GM12878 (cell line): ENCODE data around the gene TPM4. TPM values are rescaled to one million over a fixed set of nuclear protein-coding genes. Genes with fewer than 3 reads are reported as not detected.

Experiments used
- ATAC-seq: fragments of 200-7000 bp; cut with Tn5 transposase; 3 replicates; pipeline ENCODE4 v1.9.1; 2020; ENCODE audit warnings: mild to moderate bottlenecking, moderate library complexity
- BruUV-seq: library from RNA; stranded (reverse); fragments of 400-500 nt; replicated peaks from 2 replicates; lab custom pipeline; 2021; lab: Mats Ljungman, UMichigan
- CTCF ChIA-PET: fragments of 300-600 bp; sonication (Branson Sonifier 250); formaldehyde crosslinking; extraction: SDS; loops from one replicate; lab custom pipeline; 2021; ENCODE audit warnings: inconsistent platforms; lab: Yijun Ruan, JAX
- POLR2A ChIA-PET: fragments of 350-600 bp; formaldehyde crosslinking; extraction: SDS; loops from one replicate; lab custom pipeline; 2021; ENCODE audit warnings: inconsistent platforms; lab: Charles Lee
- RAD21 ChIA-PET: fragments of 300-600 bp; sonication (Branson Sonifier 250); formaldehyde crosslinking; loops from one replicate; lab custom pipeline; 2023; ENCODE audit warnings: antibody characterized with exemption; ENCODE audit not compliant: unreplicated experiment; lab: Charles Lee
- SMC1A ChIA-PET: fragments of 300-600 bp; sonication (Branson Sonifier 250); formaldehyde crosslinking; loops from one replicate; lab custom pipeline; 2023; ENCODE audit not compliant: unreplicated experiment, uncharacterized antibody; lab: Charles Lee
- DNase-seq: peaks from one replicate; pipeline ENCODE4 v3.0.0-alpha.2; 2011; ENCODE audit warnings: low read depth, low spot score
- FAIRE-seq: peaks from 3 replicates; lab custom pipeline; 2011; peaks lifted over from hg19 to GRCh38; lab: Jason Lieb, UNC
- H2AFZ ChIP-seq: 2 replicates; pipeline ENCODE4 v1.6.0; 2011; ENCODE audit warnings: low read depth, low read length, control low read depth; ENCODE audit not compliant: control insufficient read depth
- H3K27ac ChIP-seq: 2 replicates; pipeline ENCODE4 v1.5.1; 2011; ENCODE audit warnings: control low read depth; ENCODE audit not compliant: control insufficient read depth, insufficient read depth
- H3K27me3 ChIP-seq, 2 experiments: replicated peaks in 1 of 2; 2 replicates each; pipeline versions ENCODE4 v1.6.0 to v1.6.1; 2011; ENCODE audit warnings: low read length in 1 of 2; ENCODE audit not compliant: control insufficient read depth in 2 of 2, insufficient read depth in 2 of 2
- H3K36me3 ChIP-seq, 2 experiments: 2 replicates each; pipeline ENCODE4 v1.5.1; 2011; ENCODE audit warnings: low read length in 1 of 2; ENCODE audit not compliant: control insufficient read depth in 2 of 2, insufficient read depth in 2 of 2
- H3K4me1 ChIP-seq: 2 replicates; pipeline ENCODE4 v1.6.1; 2011; ENCODE audit warnings: mild to moderate bottlenecking, low read length, moderate library complexity, mixed read lengths; ENCODE audit not compliant: control insufficient read depth, insufficient read depth
- H3K4me2 ChIP-seq: 2 replicates; pipeline ENCODE4 v1.6.0; 2011; ENCODE audit warnings: control low read depth; ENCODE audit not compliant: control insufficient read depth, insufficient read depth
- H3K4me3 ChIP-seq: fragments of 200-600 bp; sonication (generic); 2 replicates; pipeline ENCODE4 v1.5.1; 2016
- H3K79me2 ChIP-seq: 2 replicates; pipeline ENCODE4 v1.6.0; 2011; ENCODE audit warnings: low read length; ENCODE audit not compliant: control insufficient read depth, insufficient read depth
- H3K9ac ChIP-seq: 2 replicates; pipeline ENCODE4 v1.8.0; 2011; ENCODE audit warnings: low read length, control low read depth, mixed read lengths; ENCODE audit not compliant: control insufficient read depth, insufficient read depth
- H3K9me3 ChIP-seq: replicated peaks from 3 replicates; pipeline ENCODE4 v1.5.1; 2011; ENCODE audit warnings: mild to moderate bottlenecking, low read length; ENCODE audit not compliant: control insufficient read depth, insufficient read depth
- H4K20me1 ChIP-seq: 2 replicates; pipeline ENCODE4 v1.6.0; 2011; ENCODE audit not compliant: control insufficient read depth, insufficient read depth
- ETV6 ChIP-seq, 2 experiments: fragments of 450-650 bp in 1 of 2; IDR thresholded peaks in 1 of 2; conservative IDR thresholded peaks in 1 of 2; 2 replicates each; pipeline ENCODE4 v1.6.1; 2014; ENCODE audit warnings: antibody characterized with exemption in 1 of 2, borderline replicate concordance in 1 of 2, low read depth in 1 of 2, mild to moderate bottlenecking in 1 of 2, moderate library complexity in 1 of 2
- HCFC1 ChIP-seq: fragments of 150-350 bp; IDR thresholded peaks from 2 replicates; pipeline ENCODE4 v1.6.1; 2014; ENCODE audit warnings: low read length
- HDAC6 ChIP-seq: fragments of 200-600 bp; sonication (generic); IDR thresholded peaks from one replicate; pipeline ENCODE4 v1.8.0; 2017; ENCODE audit warnings: antibody characterized with exemption; ENCODE audit not compliant: unreplicated experiment
- IKZF1 ChIP-seq: fragments of 450-650 bp; conservative IDR thresholded peaks from 2 replicates; pipeline ENCODE4 v1.6.1; 2017; ENCODE audit warnings: antibody characterized with exemption, mild to moderate bottlenecking
- NR2C2 ChIP-seq: IDR thresholded peaks from 2 replicates; pipeline ENCODE4 v1.6.1; 2011; ENCODE audit warnings: borderline replicate concordance, low read depth; ENCODE audit not compliant: control insufficient read depth, insufficient read length
- PAX8 ChIP-seq: fragments of 450-650 bp; IDR thresholded peaks from 2 replicates; pipeline ENCODE4 v1.6.1; 2017; ENCODE audit warnings: mild to moderate bottlenecking, moderate library complexity
- POLR2AphosphoS2 ChIP-seq: IDR thresholded peaks from 2 replicates; pipeline ENCODE4 v1.6.1; 2011; ENCODE audit warnings: low read depth, mild to moderate bottlenecking, low read length, improper control_type of control experiment, moderate library complexity
- POLR2AphosphoS5 ChIP-seq: IDR thresholded peaks from 2 replicates; pipeline ENCODE4 v1.6.1; 2011; ENCODE audit warnings: mild to moderate bottlenecking, low read length, inconsistent platforms
- REST ChIP-seq: IDR thresholded peaks from 2 replicates; pipeline ENCODE4 v1.6.1; 2012; ENCODE audit warnings: mild to moderate bottlenecking, low read depth, low read length
- RFX5 ChIP-seq: IDR thresholded peaks from 2 replicates; pipeline ENCODE4 v1.6.1; 2011; ENCODE audit warnings: low read depth, low read length, improper control_type of control experiment
- SREBF2 ChIP-seq: IDR thresholded peaks from 2 replicates; pipeline ENCODE4 v1.6.1; 2012; ENCODE audit warnings: mild to moderate bottlenecking, low read length
- TBL1XR1 ChIP-seq: IDR thresholded peaks from 2 replicates; pipeline ENCODE4 v1.6.1; 2012; ENCODE audit warnings: low read depth, low read length, improper control_type of control experiment
- ZSCAN29 ChIP-seq: fragments of 450-650 bp; IDR thresholded peaks from 2 replicates; pipeline ENCODE4 v1.6.1; 2017; ENCODE audit warnings: mild to moderate bottlenecking, moderate library complexity
- WGBS: methylation state at CpG from one replicate; pipeline ENCODE4 v1.1.6; 2016; ENCODE audit warnings: low lambda C conversion rate; ENCODE audit not compliant: insufficient replicate concordance, insufficient coverage; ENCODE audit errors: missing lambda C conversion rate; 5-methylcytosine and 5-hydroxymethylcytosine counted together
- in situ Hi-C: fragments of 300-500 bp; cut with MboI; formaldehyde crosslinking; loops from 9 replicates; pipeline ENCODE4 v1.14.3; 2018; ENCODE audit warnings: mixed read lengths
- intact Hi-C: fragments of 100-400 bp; cut with micrococcal nuclease; formaldehyde crosslinking; loops from one replicate; pipeline ENCODE4 v1.14.2; 2022; ENCODE audit not compliant: unreplicated experiment
- polyA plus RNA-seq, 11 experiments: library from polyadenylated mRNA; depleted of rRNA in 4 of 11; unstranded in 6 of 11; stranded (reverse) in 5 of 11; fragments of >200 nt; fragmentation: Nextera tagmentation in 4 of 11; fragmentation: Illumina TruSeq in 1 of 11; extraction: Ambion mirVana in 4 of 11; extraction: Trizol in 1 of 11; gene quantifications; 1 replicate in 1 of 11; 2 replicates in 10 of 11; pipeline versions ENCODE4 v1.2.1 to v1.2.3, GENCODE V29; 2011 to 2016; ENCODE audit warnings: inconsistent platforms in 2 of 11, missing spikeins in 2 of 11, low read depth in 1 of 11
- total RNA-seq, 4 experiments: library from RNA; depleted of rRNA in 3 of 4; stranded (reverse); fragments of >200 nt in 3 of 4; fragmentation: Illumina TruSeq in 1 of 4; extraction: Trizol in 1 of 4; gene quantifications; 2 replicates each; pipeline versions ENCODE4 v1.2.1 to v1.2.3, GENCODE V29; 2013 to 2021
- TF ChIP-seq, protein P1 (sequence below): fragments of 150-350 bp; IDR thresholded peaks from 2 replicates; pipeline ENCODE4 v1.6.1; 2016; ENCODE audit warnings: low read depth, low read length
- TF ChIP-seq, protein P2 (sequence below): IDR thresholded peaks from 2 replicates; pipeline ENCODE4 v1.6.1; 2011; ENCODE audit warnings: borderline replicate concordance, low read depth, mild to moderate bottlenecking, moderate library complexity, low read length; ENCODE audit not compliant: insufficient read depth, poor library complexity, severe bottlenecking

Gene TPM4
- total and polyA plus RNA-seq, 10 of the 15 experiments (the other 5 are each of a cell fraction or from before 2014, with no cell fraction given), result 183 to 620 (median 407) TPM

- H3K36me3 ChIP-seq, result peaks cover 6% of the 10 kb centered on the region in 2 experiments
- ChIA-PET CTCF (interaction anchor here (0.7 to 8.2 kb wide), 14 partner anchors 10 to 443 kb away, joined by 3 to 111 read pairs (median 6); partner anchors contain the start of genes FAM32A, RAB8A and TPM4), POLR2A (interaction anchor here (0.6 to 7.2 kb wide), 19 partner anchors 9 to 1763 kb away, joined by 3 to 174 read pairs (median 5); partner anchors contain the start of genes ADGRE5, CIB3, FAM32A and RAB8A), SMC1A (interaction anchor here (0.6 to 9.6 kb wide), 21 partner anchors 9 to 473 kb away, joined by 3 to 135 read pairs (median 5); partner anchors contain the start of genes CIB3, FAM32A and RAB8A), RAD21 (interaction anchor here (0.9 to 4.0 kb wide), 20 partner anchors 8 to 68 kb away, joined by 3 to 80 read pairs (median 4); partner anchors contain the start of genes AP1M1, FAM32A, RAB8A and TPM4)
- in situ Hi-C loops, result no loop called here
- no peak overlapping the region for H2AFZ ChIP-seq
- H3K4me2 ChIP-seq, result peak overlapping the region; percentile 84
- no peaks in the 10 kb centered on the region; the same call in 2 of the 3 replicates for H3K9me3 ChIP-seq
- peak; percentile 8 for ATAC-seq
- TF ChIP-seq, protein P1, sequence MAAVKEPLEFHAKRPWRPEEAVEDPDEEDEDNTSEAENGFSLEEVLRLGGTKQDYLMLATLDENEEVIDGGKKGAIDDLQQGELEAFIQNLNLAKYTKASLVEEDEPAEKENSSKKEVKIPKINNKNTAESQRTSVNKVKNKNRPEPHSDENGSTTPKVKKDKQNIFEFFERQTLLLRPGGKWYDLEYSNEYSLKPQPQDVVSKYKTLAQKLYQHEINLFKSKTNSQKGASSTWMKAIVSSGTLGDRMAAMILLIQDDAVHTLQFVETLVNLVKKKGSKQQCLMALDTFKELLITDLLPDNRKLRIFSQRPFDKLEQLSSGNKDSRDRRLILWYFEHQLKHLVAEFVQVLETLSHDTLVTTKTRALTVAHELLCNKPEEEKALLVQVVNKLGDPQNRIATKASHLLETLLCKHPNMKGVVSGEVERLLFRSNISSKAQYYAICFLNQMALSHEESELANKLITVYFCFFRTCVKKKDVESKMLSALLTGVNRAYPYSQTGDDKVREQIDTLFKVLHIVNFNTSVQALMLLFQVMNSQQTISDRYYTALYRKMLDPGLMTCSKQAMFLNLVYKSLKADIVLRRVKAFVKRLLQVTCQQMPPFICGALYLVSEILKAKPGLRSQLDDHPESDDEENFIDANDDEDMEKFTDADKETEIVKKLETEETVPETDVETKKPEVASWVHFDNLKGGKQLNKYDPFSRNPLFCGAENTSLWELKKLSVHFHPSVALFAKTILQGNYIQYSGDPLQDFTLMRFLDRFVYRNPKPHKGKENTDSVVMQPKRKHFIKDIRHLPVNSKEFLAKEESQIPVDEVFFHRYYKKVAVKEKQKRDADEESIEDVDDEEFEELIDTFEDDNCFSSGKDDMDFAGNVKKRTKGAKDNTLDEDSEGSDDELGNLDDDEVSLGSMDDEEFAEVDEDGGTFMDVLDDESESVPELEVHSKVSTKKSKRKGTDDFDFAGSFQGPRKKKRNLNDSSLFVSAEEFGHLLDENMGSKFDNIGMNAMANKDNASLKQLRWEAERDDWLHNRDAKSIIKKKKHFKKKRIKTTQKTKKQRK, result no peak
- TF ChIP-seq POLR2AphosphoS5 (no peak), RFX5 (no peak), SREBF2 (no peak), HDAC6 (no peak), PAX8 (no peak), HCFC1 (no peak), REST (no peak), ETV6 (conservative IDR thresholded peaks at IDR 0.05 in 1 of 2, IDR thresholded peaks at IDR 0.05 in 1 of 2; ENCODE audit: borderline replicate concordance in 1 of 2, low read depth in 1 of 2) (no peak), TBL1XR1 (no peak), NR2C2 (no peak), POLR2AphosphoS2 (no peak), IKZF1 (no peak), ZSCAN29 (no peak)
- TF ChIP-seq, protein P2, sequence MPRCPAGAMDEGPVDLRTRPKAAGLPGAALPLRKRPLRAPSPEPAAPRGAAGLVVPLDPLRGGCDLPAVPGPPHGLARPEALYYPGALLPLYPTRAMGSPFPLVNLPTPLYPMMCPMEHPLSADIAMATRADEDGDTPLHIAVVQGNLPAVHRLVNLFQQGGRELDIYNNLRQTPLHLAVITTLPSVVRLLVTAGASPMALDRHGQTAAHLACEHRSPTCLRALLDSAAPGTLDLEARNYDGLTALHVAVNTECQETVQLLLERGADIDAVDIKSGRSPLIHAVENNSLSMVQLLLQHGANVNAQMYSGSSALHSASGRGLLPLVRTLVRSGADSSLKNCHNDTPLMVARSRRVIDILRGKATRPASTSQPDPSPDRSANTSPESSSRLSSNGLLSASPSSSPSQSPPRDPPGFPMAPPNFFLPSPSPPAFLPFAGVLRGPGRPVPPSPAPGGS, result no peak
- H3K27me3 ChIP-seq, result no peaks in the 10 kb centered on the region
- DNase-seq, result no peak
- H4K20me1 ChIP-seq, result peaks cover 6% of the 10 kb centered on the region
- no peak for FAIRE-seq
- intact Hi-C loops, result loop anchor here (5.0 kb wide), 1 partner anchor 443 kb away; no protein-coding TSS in a partner anchor
- peak overlapping the region; percentile 99 for H3K27ac ChIP-seq
- H3K9ac ChIP-seq, result peak overlapping the region; percentile 98
- H3K79me2 ChIP-seq, result peaks cover 58% of the 10 kb centered on the region
- no TSS peak for BruUV-seq
- peak overlapping the region; percentile 92 for H3K4me3 ChIP-seq
- WGBS, result 0% methylated on average over 1 of the region's 1 CpG
- peaks cover 43% of the 10 kb centered on the region for H3K4me1 ChIP-seq
Measured at GRCh38 chr19:16144216-16144581, 67.9 kb downstream of the TPM4 start.
